Adrenal gland (tissue), 12 donors: ENCODE measurements around the gene ITPR3. TPM values are rescaled to one million over a fixed set of nuclear protein-coding genes. Genes with fewer than 3 reads are reported as not detected.

Experiments used
- DNase-seq, 7 donors: peaks; one replicate each; pipeline ENCODE4 v3.0.0-alpha.2; 2019 to 2020
- H3K27ac ChIP-seq, 5 donors: fragments of 200-600 bp; sonication (generic) in 4 of 5; 1 replicate in 3 of 5; 2 replicates in 2 of 5; pipeline versions ENCODE4 v1.5.1 to v1.8.0; 2016 to 2020; ENCODE audit warnings: mild to moderate bottlenecking in 1 of 5
- H3K27me3 ChIP-seq: fragments of 200-600 bp; 2 replicates; pipeline ENCODE4 v1.8.0; 2021
- H3K36me3 ChIP-seq, 2 donors: fragments of 200-600 bp; replicated peaks in 1 of 2; 1 replicate in 1 of 2; 2 replicates in 1 of 2; pipeline versions ENCODE4 v1.5.1 to v1.8.0; 2018 to 2022
- H3K4me1 ChIP-seq, 2 donors: fragments of 200-600 bp; replicated peaks in 1 of 2; 1 replicate in 1 of 2; 2 replicates in 1 of 2; pipeline versions ENCODE4 v1.5.1 to v1.8.0; 2018 to 2021
- H3K4me3 ChIP-seq, 4 donors: fragments of 200-600 bp; sonication (generic) in 3 of 4; one replicate each; pipeline ENCODE4 v1.5.1; 2016 to 2018
- H3K9me3 ChIP-seq, 3 donors: fragments of 200-600 bp; sonication (generic) in 1 of 3; replicated peaks in 1 of 3; 1 replicate in 2 of 3; 2 replicates in 1 of 3; pipeline versions ENCODE4 v1.5.1 to v1.8.0; 2016 to 2021
- POLR2A ChIP-seq, 2 donors: fragments of 450-650 bp; IDR thresholded peaks; one replicate each; pipeline ENCODE4 v1.6.1; 2017; ENCODE audit warnings: antibody characterized with exemption in 2 of 2, mild to moderate bottlenecking in 2 of 2, moderate library complexity in 1 of 2
- WGBS, 4 donors: extraction: QIAGEN DNeasy Blood & Tissue Kit in 2 of 4; methylation state at CpG; one replicate each; pipeline versions ENCODE4 v1.1.5 to v1.1.7; 2013 to 2017; 5-methylcytosine and 5-hydroxymethylcytosine counted together
- intact Hi-C, 2 donors: fragments of 100-400 bp; cut with DNase I; formaldehyde crosslinking; loops; one replicate each; pipeline versions ENCODE4 v1.14.1 to v1.15.0; 2022 to 2023
- polyA plus RNA-seq, 3 donors: library from polyadenylated mRNA; stranded (reverse); fragments of 200-250 nt in 2 of 3; fragments of 350-450 nt in 1 of 3; fragmentation: Illumina TruSeq in 1 of 3; extraction: RNeasy Lipid Tissue Mini Kit (QIAGEN cat#74804) in 1 of 3; gene quantifications; one replicate each; pipeline ENCODE4 v1.2.3, GENCODE V29; 2013 to 2014
- total RNA-seq, 9 donors: library from RNA; depleted of rRNA in 4 of 9; stranded (reverse); fragments of >200 nt in 4 of 9; fragments of 120-200 nt in 1 of 9; fragmentation: NEBNext Ultra II Directional in 1 of 9; extraction: Animal tissue kit (Norgen Biotek cat#: 25700) in 1 of 9; gene quantifications; one replicate each; pipeline versions ENCODE4 v1.1.0 to v1.2.4, GENCODE V29; 2013 to 2023
- TF ChIP-seq, protein P1 (sequence below), 6 experiments: fragments of 450-650 bp in 4 of 6; fragments of 200-600 bp in 2 of 6; sonication (generic) in 1 of 6; IDR thresholded peaks; 1 replicate in 5 of 6; 2 replicates in 1 of 6; pipeline versions ENCODE4 v1.5.1 to v1.8.0; 2016 to 2021; ENCODE audit warnings: antibody characterized with exemption in 6 of 6, mild to moderate bottlenecking in 2 of 6, moderate library complexity in 1 of 6
- donor health status: healthy with polysubstance abuse.
- donor health status: Bipolar disorder and iron deficiency.
- donor health status: DM: yes; HTN: yes; CAD: no.
- donor health status: DM: no; HTN: no; CAD: no.
- donor health status: DM: no; HTN: no; CAD: no.
- donor health status: DM: yes; HTN: yes; CAD: no.

ITPR3 gene
- total and polyA plus RNA-seq, 12 donors, result 1.3 to 38.1 (median 23.9) TPM

DNA sequence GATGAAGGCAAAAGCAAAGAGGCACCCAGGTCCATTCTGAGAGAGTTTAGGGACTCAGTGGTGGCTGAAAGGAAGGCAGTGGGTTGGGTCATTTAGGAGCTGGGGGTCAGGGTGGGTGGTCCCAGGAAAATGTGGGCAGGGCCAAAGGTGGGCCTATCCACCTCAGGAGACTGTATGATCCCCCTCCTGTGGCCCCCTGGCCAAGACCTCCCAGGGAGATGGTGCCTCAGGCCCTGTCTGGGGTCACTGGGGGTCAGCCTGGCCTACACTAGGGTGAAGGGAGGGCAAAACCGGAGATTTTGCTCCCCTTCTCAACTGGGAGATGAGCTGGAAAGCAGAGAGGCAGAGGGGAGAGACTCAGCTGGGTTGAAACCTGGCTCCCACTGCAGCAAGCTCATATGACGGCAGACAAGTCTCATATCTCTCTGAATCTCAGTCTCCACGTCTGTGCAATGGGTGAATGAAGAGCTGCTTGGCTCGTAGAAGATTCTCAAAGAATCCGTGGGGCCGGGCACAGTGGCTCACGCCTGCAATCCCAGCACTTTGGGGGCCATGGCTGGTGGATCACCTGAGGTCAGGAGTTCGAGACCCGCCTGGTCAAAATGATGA, 29.6 kb upstream of the ITPR3 start:
- Histone ChIP-seq H3K4me3 (no peak overlapping the region), H3K9me3 (no peaks in the 10 kb centered on the region), H3K4me1 (peaks cover 15 to 34% of the 10 kb centered on the region in 2 donors), H3K36me3 (no peaks in the 10 kb centered on the region), H3K27me3 (no peaks in the 10 kb centered on the region), H3K27ac (peak overlapping the region in 4 of 5 donors; percentile 58 to 93 (median 86))
- no peak for DNase-seq
- intact Hi-C loops, result loop anchor here in 1 of 2 donors (5.0 kb wide), 1 partner anchor 41 kb away; no protein-coding TSS in a partner anchor
- TF ChIP-seq POLR2A (IDR thresholded peaks at IDR 0.05), result no peak
- TF ChIP-seq, protein P1, sequence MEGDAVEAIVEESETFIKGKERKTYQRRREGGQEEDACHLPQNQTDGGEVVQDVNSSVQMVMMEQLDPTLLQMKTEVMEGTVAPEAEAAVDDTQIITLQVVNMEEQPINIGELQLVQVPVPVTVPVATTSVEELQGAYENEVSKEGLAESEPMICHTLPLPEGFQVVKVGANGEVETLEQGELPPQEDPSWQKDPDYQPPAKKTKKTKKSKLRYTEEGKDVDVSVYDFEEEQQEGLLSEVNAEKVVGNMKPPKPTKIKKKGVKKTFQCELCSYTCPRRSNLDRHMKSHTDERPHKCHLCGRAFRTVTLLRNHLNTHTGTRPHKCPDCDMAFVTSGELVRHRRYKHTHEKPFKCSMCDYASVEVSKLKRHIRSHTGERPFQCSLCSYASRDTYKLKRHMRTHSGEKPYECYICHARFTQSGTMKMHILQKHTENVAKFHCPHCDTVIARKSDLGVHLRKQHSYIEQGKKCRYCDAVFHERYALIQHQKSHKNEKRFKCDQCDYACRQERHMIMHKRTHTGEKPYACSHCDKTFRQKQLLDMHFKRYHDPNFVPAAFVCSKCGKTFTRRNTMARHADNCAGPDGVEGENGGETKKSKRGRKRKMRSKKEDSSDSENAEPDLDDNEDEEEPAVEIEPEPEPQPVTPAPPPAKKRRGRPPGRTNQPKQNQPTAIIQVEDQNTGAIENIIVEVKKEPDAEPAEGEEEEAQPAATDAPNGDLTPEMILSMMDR (IDR thresholded peaks at IDR 0.05), result no peak
- 91 to 98% (median 96%) methylated on average over 6 to 9 of the region's 9 CpGs for WGBS, 4 donors

- no peak overlapping the region for H3K4me3 ChIP-seq
- peaks cover 16 to 34% of the 10 kb centered on the region in 2 donors for H3K4me1 ChIP-seq
- no peak overlapping the region for H3K27ac ChIP-seq
- H3K9me3 ChIP-seq, result no peaks in the 10 kb centered on the region
- no peak for TF ChIP-seq POLR2A (IDR thresholded peaks at IDR 0.05)
- TF ChIP-seq, protein P1 (IDR thresholded peaks at IDR 0.05), result no peak
- no peaks in the 10 kb centered on the region for H3K36me3 ChIP-seq
- 88 to 96% (median 91%) methylated on average over 7 of the region's 7 CpGs for WGBS, 4 donors
- no peaks in the 10 kb centered on the region for H3K27me3 ChIP-seq
- no peak for DNase-seq
- intact Hi-C loops, result loop anchor here in 1 of 2 donors (5.0 kb wide), 1 partner anchor 40 kb away; no protein-coding TSS in a partner anchor
Observed at GRCh38 chr6:33592280-33592594, 28.9 kb upstream of the ITPR3 start.

- no peaks in the 10 kb centered on the region for H3K9me3 ChIP-seq
- H3K27me3 ChIP-seq, result no peaks in the 10 kb centered on the region
- H3K4me1 ChIP-seq, result peaks cover 21 to 36% of the 10 kb centered on the region in 2 donors
- WGBS, 4 donors, result 41 to 70% (median 55%) methylated on average over 23 to 57 of the region's 57 CpGs
- no peak for TF ChIP-seq POLR2A (IDR thresholded peaks at IDR 0.05)
- TF ChIP-seq, protein P1 (IDR thresholded peaks at IDR 0.05), result no peak
- no peaks in the 10 kb centered on the region for H3K36me3 ChIP-seq
- H3K27ac ChIP-seq, result peak overlapping the region in 1 of 5 donors; percentile 22
- intact Hi-C loops, result loop anchor here in 1 of 2 donors (5.0 kb wide), 1 partner anchor 39 kb away; no protein-coding TSS in a partner anchor
- no peak overlapping the region for H3K4me3 ChIP-seq
- DNase-seq, result no peak
Observed at GRCh38 chr6:33592595-33593413, 28.3 kb upstream of the ITPR3 start.

DNA sequence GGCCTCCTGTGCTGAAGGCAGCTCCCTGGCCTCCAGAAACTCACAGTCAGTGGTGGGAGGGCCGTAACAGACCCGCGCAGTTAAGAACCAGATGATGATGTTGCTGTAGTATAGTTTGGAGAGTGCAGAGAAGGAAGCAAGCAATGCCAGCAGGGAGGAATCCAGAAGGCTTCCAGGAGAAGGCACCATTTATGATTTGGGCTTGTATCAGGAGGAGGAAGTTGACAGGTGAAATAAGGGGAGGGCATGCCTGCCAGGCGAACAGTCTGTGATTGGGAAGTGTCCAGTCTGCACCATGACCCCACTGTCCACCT, 27.8 kb upstream of the ITPR3 start:
- no peak for TF ChIP-seq POLR2A (IDR thresholded peaks at IDR 0.05)
- TF ChIP-seq, protein P1 (IDR thresholded peaks at IDR 0.05), result no peak
- Histone ChIP-seq H3K9me3 (no peaks in the 10 kb centered on the region), H3K36me3 (no peaks in the 10 kb centered on the region), H3K4me1 (peaks cover 24 to 40% of the 10 kb centered on the region in 2 donors), H3K4me3 (no peak overlapping the region), H3K27ac (no peak overlapping the region), H3K27me3 (no peaks in the 10 kb centered on the region)
- 37 to 63% (median 48%) methylated on average over 4 of the region's 4 CpGs for WGBS, 4 donors
- intact Hi-C loops, result loop anchor here in 1 of 2 donors (5.0 kb wide), 1 partner anchor 39 kb away; no protein-coding TSS in a partner anchor
- DNase-seq, result no peak
